Heart left ventricle (tissue), 16 donors: ENCODE data around the gene TCF4. TPM values are rescaled to one million over a fixed set of nuclear protein-coding genes. Genes with fewer than 3 reads are reported as not detected.

Experiments
- ATAC-seq, 4 donors: fragments of 200-7000 bp; cut with Tn5 transposase; one replicate each; pipeline ENCODE4 v1.9.1; 2020 to 2022; ENCODE audit warnings: moderate library complexity in 4 of 4, mild to moderate bottlenecking in 3 of 4, moderate number of reproducible peaks in 1 of 4
- DNase-seq, 5 donors: peaks; one replicate each; pipeline ENCODE4 v3.0.0-alpha.2; 2020
- H3K27ac ChIP-seq, 12 donors: fragments of 200-600 bp; sonication (generic) in 4 of 12; one replicate each; pipeline versions ENCODE4 v1.5.0 to v1.8.0; 2016 to 2022; ENCODE audit warnings: mild to moderate bottlenecking in 2 of 12
- H3K27me3 ChIP-seq, 9 donors: fragments of 200-600 bp; sonication (generic) in 2 of 9; one replicate each; pipeline versions ENCODE4 v1.5.1 to v1.8.0; 2016 to 2022; ENCODE audit warnings: mild to moderate bottlenecking in 3 of 9
- H3K36me3 ChIP-seq, 9 donors: fragments of 200-600 bp; sonication (generic) in 2 of 9; one replicate each; pipeline versions ENCODE4 v1.5.0 to v1.8.0; 2018 to 2022; ENCODE audit warnings: mild to moderate bottlenecking in 2 of 9
- H3K4me1 ChIP-seq, 12 donors: fragments of 200-600 bp; sonication (generic) in 4 of 12; one replicate each; pipeline versions ENCODE4 v1.5.0 to v1.8.0; 2016 to 2022; ENCODE audit warnings: mild to moderate bottlenecking in 3 of 12
- H3K4me3 ChIP-seq, 12 donors: fragments of 200-600 bp; sonication (generic) in 4 of 12; one replicate each; pipeline versions ENCODE4 v1.5.0 to v1.8.0; 2017 to 2022; ENCODE audit warnings: mild to moderate bottlenecking in 9 of 12, moderate library complexity in 4 of 12
- H3K9me3 ChIP-seq, 12 donors: fragments of 200-600 bp; sonication (generic) in 4 of 12; one replicate each; pipeline versions ENCODE4 v1.5.0 to v1.8.0; 2016 to 2022; ENCODE audit warnings: mild to moderate bottlenecking in 1 of 12
- CTCF ChIP-seq, 12 donors: fragments of 200-600 bp; sonication (generic) in 4 of 12; IDR thresholded peaks; one replicate each; pipeline versions ENCODE4 v1.5.0 to v1.8.0; 2018 to 2022; ENCODE audit warnings: antibody characterized with exemption in 12 of 12, mild to moderate bottlenecking in 5 of 12
- POLR2A ChIP-seq, 2 donors: fragments of 450-650 bp; IDR thresholded peaks; one replicate each; pipeline ENCODE4 v1.6.1; 2017; ENCODE audit warnings: antibody characterized with exemption in 2 of 2, mild to moderate bottlenecking in 2 of 2, moderate library complexity in 2 of 2
- WGBS, 4 donors: extraction: QIAGEN DNeasy Blood & Tissue Kit in 2 of 4; methylation state at CpG; one replicate each; pipeline versions ENCODE4 v1.1.5 to v1.1.7; 2013 to 2018; 5-methylcytosine and 5-hydroxymethylcytosine counted together
- intact Hi-C, 10 donors: fragments of 100-400 bp; cut with DNase I; formaldehyde crosslinking; loops; one replicate each; pipeline versions ENCODE4 v1.11.1 to v1.14.2; 2022
- polyA plus RNA-seq, 2 donors: library from polyadenylated mRNA; stranded (reverse); fragments of 200-250 nt; gene quantifications; one replicate each; pipeline ENCODE4 v1.2.3, GENCODE V29; 2013
- total RNA-seq, 9 donors: library from RNA; depleted of rRNA in 2 of 9; stranded (reverse); fragments of >200 nt in 2 of 9; fragmentation: NEBNext Ultra II Directional in 3 of 9; extraction: Animal tissue kit (Norgen Biotek cat#: 25700) in 3 of 9; gene quantifications; one replicate each; pipeline versions ENCODE4 v1.1.0 to v1.2.4, GENCODE V29; 2016 to 2023
- donor health status: ischemic (EF 13 %, LVEDD 7.1; RV severe dilation, severe dysfunction).
- donor health status: healthy with polysubstance abuse.
- donor health status: DM: no; HTN: yes; CAD: no.
- donor health status: DM: no; HTN: no; CAD: no.
- donor health status: ischemic (EF 25% LVEDD 6.9; RV normal size, moderate dysfunction).
- donor health status: ischemic (EF 25% LVEDD 5.7; RV mildly dilated, moderate dysfunction).
- donor health status: healthy.
- donor health status: DM: yes; HTN: yes; CAD: no.
- donor health status: ischemic (EF 35%, LVEDD 5.7; RV mildly dilated, moderate dysfunction).
- donor health status: nonischemic (EF 11% LVEDD 7.7; RV severe dilation, severe dysfunction).
- donor health status: DM: yes; HTN: yes; CAD: no.
- donor health status: PGD.
- donor health status: ischemic (EF 29% LVEDD 5.4; RV normal size, mild dysfunction).
- donor health status: nonischemic (EF 23%, LVEDD 6.1; RV moderate dilation, normal function).

The TCF4 gene
- total and polyA plus RNA-seq, 11 donors, result 12.8 to 119 (median 71.5) TPM

GRCh38 chr18:55369346-55369745, 218.6 kb downstream of the TCF4 start:
- peaks cover 0 to 4% (median 0%) of the 10 kb centered on the region in 9 donors for H3K36me3 ChIP-seq
- intact Hi-C loops, result no loop called here
- H3K27me3 ChIP-seq, result no peaks in the 10 kb centered on the region
- H3K27ac ChIP-seq, result no peak overlapping the region
- peaks cover 0 to 12% (median 3%) of the 10 kb centered on the region in 12 donors for H3K9me3 ChIP-seq
- WGBS, 4 donors, result 92 to 99% (median 97%) methylated on average over 2 of the region's 2 CpGs
- no peak overlapping the region for H3K4me3 ChIP-seq
- DNase-seq (no peak), ATAC-seq (no peak)
- no peaks in the 10 kb centered on the region for H3K4me1 ChIP-seq
- TF ChIP-seq CTCF (IDR thresholded peaks at IDR 0.05) (no peak), POLR2A (IDR thresholded peaks at IDR 0.05) (no peak)

GRCh38 chr18:55365342-55365741, 222.7 kb downstream of the TCF4 start:
- intact Hi-C loops, result no loop called here
- 70 to 79% (median 76%) methylated on average over 2 of the region's 2 CpGs for WGBS, 4 donors
- no peaks in the 10 kb centered on the region for H3K4me1 ChIP-seq

DNA sequence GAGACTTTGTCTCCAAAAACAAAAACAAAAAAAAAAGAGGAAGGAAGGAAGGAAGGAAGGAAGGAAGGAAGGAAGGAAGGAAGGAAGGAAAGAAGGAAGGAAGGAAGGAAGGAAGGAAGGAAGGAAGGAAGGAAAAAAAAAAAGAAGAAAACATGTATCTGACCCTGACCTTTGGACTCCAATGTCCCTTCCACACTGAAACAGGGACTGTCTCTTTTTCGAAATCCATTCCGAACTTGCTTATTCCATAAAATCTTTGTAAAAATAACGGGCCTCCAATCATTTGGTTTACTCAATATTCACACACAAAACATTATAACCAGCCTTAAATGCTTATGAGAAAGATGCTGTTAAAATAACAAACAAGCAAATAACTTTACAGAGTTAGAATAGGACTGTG, 225.7 kb downstream of the TCF4 start:
- intact Hi-C loops, result no loop called here
- TF ChIP-seq CTCF (IDR thresholded peaks at IDR 0.05), result no peak
- TF ChIP-seq POLR2A (IDR thresholded peaks at IDR 0.05), result no peak
- no peak for ATAC-seq

More at GRCh38 chr18:55365342-55365741, 222.7 kb downstream of the TCF4 start:
- Histone ChIP-seq H3K27me3 (no peaks in the 10 kb centered on the region), H3K9me3 (no peaks in the 10 kb centered on the region), H3K4me3 (no peak overlapping the region), H3K36me3 (peaks cover 0 to 4% (median 0%) of the 10 kb centered on the region in 9 donors), H3K27ac (no peak overlapping the region)
- no peak for ATAC-seq
- TF ChIP-seq CTCF (IDR thresholded peaks at IDR 0.05) (no peak), POLR2A (IDR thresholded peaks at IDR 0.05) (no peak)
- no peak for DNase-seq

DNA sequence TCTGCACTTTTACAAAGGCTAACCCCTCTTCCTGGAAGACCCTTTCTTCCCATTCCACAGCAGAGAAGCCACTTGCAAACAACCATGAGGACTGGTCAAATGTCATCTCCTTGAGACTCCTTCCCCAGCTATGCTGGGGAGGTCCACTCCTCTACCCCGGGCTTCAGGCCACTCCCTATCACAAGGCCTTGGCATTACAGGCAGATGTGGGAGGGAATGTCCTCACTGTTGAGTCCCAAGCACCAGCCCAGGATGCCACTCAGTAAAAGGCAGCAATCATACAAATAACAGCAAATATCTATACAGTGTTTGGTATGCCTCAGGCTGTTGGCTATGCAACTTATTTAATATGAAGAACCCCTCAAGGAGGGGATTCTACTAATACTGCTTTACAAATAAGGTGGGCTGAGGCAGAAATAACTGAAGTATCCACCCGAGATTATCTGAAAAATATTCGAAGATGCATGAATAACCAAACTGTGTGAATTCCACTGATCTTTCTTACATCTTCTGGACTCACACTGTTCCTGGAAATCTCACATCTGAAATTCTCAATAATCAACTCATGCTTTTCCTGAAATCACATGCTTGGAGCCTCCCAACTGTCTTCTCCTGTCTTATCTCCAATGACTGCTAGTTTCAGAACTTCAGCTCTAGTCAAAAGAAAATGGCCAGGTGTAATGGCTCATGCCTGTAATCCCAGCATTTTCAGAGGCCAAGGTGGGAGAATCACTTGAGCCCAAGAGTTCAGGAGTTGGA, 226.3 kb downstream of the TCF4 start:
- no peaks in the 10 kb centered on the region for H3K27me3 ChIP-seq
- no peak for DNase-seq
- intact Hi-C loops, result no loop called here
- no peaks in the 10 kb centered on the region for H3K9me3 ChIP-seq
- TF ChIP-seq CTCF (IDR thresholded peaks at IDR 0.05) (no peak), POLR2A (IDR thresholded peaks at IDR 0.05) (no peak)
- no peak overlapping the region for H3K4me3 ChIP-seq
- H3K27ac ChIP-seq, result no peak overlapping the region
- ATAC-seq, result no peak
- no peaks in the 10 kb centered on the region for H3K36me3 ChIP-seq
- 90 to 93% (median 92%) methylated on average over 3 of the region's 3 CpGs for WGBS, 4 donors
- peaks cover 0 to 8% (median 0%) of the 10 kb centered on the region in 12 donors for H3K4me1 ChIP-seq

More for the DNA sequence above, 225.7 kb downstream of the TCF4 start:
- peaks cover 0 to 8% (median 0%) of the 10 kb centered on the region in 12 donors for H3K4me1 ChIP-seq
- H3K9me3 ChIP-seq, result no peaks in the 10 kb centered on the region
- peaks cover 0 to 2% (median 0%) of the 10 kb centered on the region in 9 donors for H3K36me3 ChIP-seq
- H3K4me3 ChIP-seq, result no peak overlapping the region
- WGBS, 4 donors, result 87 to 99% (median 94%) methylated on average over 3 of the region's 3 CpGs
- H3K27ac ChIP-seq, result no peak overlapping the region
- H3K27me3 ChIP-seq, result no peaks in the 10 kb centered on the region
- DNase-seq, result no peak
